Left renal cortex interstitium (tissue), 4 donors: ENCODE data around the gene ADGRD1. TPM values are rescaled to one million over a fixed set of nuclear protein-coding genes. Genes with fewer than 3 reads are reported as not detected.
"Not testable (repeated sequence)": the region's sequence is repeated elsewhere in the genome, so short reads cannot be mapped to it uniquely, and the experiment has no call there.

Experiments
- DNase-seq, 4 donors: peaks; one replicate each; pipeline ENCODE4 v3.0.0-alpha.2; 2013; ENCODE audit warnings: low read depth in 4 of 4, low spot score in 2 of 4, missing footprints in 1 of 4
- polyA plus RNA-seq, 4 donors: library from polyadenylated mRNA; unstranded; fragments of 120-200 nt; gene quantifications; one replicate each; pipeline ENCODE4 v1.2.1, GENCODE V29; 2013; ENCODE audit not compliant: insufficient read length in 4 of 4

ADGRD1 gene
- polyA plus RNA-seq, 4 donors, result 13.3 to 17.5 (median 14.2) TPM

- DNase-seq, result no peak
These were observed 16.6 kb upstream of the ADGRD1 start for GRCh38 chr12:130937063-130937462.

GRCh38 chr12:130937546-130937945 is 16.2 kb upstream of the ADGRD1 start:
- not testable (repeated sequence) for DNase-seq

- no peak for DNase-seq
These were observed 15.5 kb upstream of the ADGRD1 start for GRCh38 chr12:130938186-130938585.

DNA sequence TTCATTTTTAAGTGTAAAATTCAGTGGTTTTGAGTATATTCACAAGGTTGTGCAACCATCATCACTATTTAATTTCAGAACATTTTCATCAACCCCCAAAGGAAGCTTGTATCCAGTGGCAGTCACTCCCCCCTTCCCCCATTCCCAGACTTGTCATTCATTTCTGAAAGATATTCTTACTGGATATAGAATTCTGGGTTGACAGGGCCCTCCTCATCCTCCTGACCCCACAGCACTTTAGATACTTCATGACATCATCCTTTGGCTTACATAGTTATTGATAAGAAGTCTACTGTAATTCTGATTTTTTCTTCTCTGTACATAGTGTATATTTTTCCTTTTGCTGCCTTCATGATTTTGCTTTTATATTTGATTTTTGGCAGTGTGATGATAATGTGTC is 8.8 kb upstream of the ADGRD1 start:
- DNase-seq, result no peak

DNA sequence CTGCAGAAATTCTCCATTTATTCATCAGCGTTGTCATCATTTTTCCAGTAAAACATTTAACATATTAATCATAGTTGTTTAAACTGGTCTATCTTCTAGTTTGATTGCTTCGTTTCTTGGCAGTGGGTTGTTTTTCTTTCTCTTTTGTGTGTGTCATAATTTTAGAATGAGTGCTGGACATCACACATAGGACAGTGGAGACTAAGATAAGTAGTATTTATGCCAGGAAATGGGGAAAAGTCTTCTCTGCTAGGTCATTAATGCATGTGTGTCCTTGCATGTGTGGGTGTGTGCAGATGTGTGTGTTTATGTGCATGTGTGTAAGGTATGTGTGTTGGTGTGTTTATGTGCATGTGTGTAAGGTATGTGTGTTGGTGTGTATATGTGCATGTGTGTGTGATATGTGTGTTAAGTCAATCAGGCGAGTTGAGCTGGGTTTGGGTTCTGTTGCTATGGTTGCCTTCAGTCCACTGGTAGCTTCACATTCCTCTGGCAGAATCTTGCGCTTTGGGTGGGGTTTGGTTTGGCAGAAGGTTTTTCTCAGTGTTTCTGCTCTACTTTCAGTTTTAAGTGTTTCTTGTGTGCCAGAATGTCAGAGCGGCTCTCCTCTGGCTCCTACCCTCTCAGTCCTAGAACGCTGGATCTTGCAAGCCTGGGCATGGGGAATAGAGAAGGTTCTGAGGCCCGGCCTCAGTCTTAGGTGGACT is 7.8 kb upstream of the ADGRD1 start:
- DNase-seq, result no peak

DNA sequence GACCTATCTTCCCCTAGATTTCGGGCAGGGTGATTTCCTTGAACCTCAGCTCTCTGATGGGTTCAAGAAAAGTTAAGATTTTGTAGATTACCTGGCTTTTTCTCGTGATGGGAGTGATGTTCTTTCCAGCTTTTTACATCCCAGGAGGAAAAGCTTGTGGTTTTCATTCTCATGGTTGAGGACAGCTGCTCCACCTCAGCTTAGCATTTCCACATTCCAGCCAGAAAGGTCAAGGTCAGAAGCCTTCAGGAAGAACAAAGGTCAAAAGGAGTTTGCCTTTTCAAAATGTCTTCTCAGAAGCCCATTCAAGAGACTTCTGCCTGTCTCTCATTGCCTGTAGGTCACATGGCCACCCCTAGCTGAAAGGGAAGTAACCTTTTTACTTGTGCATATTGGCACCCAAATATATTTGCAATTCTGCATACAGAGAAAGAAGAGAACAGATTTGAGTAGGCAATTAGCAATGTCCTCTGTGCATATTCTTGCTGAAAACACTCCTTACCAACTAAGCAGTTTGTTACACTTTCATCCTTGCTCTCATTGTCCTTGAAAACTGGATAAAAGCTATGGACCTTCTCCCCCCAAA is 6.6 kb upstream of the ADGRD1 start:
- no peak for DNase-seq

- no peak for DNase-seq
These were observed 5.6 kb upstream of the ADGRD1 start for GRCh38 chr12:130948136-130948535.

DNA sequence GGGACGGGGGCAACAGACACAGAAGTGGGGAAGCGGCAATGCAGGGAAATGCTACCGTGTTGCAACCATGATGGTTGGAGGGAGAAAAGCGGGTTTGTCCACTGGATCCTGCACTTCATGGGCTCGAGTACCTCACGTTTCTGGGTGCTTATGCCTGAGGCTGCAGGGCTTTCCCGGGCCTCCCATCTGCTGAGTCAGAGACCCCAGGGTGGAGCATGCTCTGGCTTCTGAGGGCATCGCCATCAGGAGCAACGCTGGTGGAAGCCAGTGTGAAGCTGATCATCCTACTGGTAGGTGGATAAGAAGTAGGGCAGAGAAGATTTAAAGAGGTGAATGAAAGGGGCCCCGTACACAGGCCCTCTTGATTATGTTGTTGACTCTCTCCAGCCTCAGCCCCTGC is 5.0 kb upstream of the ADGRD1 start:
- DNase-seq, result no peak

- no peak for DNase-seq
These were observed 3.9 kb upstream of the ADGRD1 start for GRCh38 chr12:130949806-130950205.

DNA sequence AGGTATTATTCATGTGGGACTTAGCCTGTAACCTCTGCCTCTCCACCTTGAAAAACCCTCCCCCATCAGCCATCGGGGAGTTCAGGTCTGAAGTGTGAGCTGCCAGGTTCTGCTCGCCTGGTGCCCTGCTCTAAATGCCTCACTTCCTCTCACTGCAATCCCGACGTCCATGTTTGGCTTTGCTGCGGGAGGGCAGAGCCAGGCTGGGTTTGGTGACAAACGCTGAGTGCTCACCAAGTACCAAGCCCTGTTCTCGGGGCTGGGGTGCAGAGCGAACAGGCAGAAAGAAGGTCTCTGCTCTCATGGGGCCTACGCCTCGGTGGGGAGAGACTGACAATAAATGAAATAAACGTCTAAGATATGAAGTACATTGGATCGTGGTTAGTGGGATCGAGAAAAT is 2.1 kb upstream of the ADGRD1 start:
- DNase-seq, result no peak

GRCh38 chr12:130952171-130952954 is 1.3 kb upstream of the ADGRD1 start:
- DNase-seq, result no peak

DNA sequence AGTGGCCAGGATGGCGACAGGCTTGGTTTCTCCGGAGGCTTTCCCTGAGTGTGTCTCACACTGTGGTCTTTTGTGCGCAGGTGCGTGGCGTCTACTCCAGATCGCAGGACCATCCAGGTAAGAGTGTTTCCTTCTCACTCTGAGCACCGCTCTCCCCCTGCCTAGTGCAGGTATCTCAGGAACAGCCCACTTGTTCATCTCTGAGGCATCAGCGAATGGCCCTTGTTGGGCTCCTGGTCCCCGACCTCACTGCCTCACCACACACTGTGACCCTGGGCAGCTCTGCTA is 781 bp downstream of the ADGRD1 start:
- DNase-seq, result no peak

- DNase-seq, result no peak
These were observed 1.6 kb downstream of the ADGRD1 start for GRCh38 chr12:130955238-130955816.

DNA sequence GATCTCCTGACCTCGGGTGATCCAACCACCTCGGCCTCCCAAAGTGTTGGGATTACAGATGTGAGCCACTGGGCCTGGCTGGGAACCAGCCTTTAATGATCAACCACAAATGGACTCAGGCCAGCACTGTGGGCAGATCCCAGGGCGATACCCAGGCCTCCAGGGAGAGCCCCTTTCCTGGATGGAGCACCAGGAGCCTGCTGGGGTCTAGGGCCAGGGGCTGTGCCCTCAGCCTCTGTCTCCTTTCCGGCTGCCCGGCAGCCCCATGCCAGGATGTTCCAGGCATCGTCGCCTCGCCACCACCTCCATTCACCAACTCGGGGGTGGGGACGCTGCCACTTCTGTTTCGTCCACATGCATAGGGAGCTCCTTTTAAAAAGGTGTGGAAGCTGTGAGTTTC is 2.3 kb downstream of the ADGRD1 start:
- no peak for DNase-seq

- no peak for DNase-seq
These were observed 3.0 kb downstream of the ADGRD1 start for GRCh38 chr12:130956456-130957303.

- DNase-seq, result no peak
These were observed 3.6 kb downstream of the ADGRD1 start for GRCh38 chr12:130957304-130957621.

DNA sequence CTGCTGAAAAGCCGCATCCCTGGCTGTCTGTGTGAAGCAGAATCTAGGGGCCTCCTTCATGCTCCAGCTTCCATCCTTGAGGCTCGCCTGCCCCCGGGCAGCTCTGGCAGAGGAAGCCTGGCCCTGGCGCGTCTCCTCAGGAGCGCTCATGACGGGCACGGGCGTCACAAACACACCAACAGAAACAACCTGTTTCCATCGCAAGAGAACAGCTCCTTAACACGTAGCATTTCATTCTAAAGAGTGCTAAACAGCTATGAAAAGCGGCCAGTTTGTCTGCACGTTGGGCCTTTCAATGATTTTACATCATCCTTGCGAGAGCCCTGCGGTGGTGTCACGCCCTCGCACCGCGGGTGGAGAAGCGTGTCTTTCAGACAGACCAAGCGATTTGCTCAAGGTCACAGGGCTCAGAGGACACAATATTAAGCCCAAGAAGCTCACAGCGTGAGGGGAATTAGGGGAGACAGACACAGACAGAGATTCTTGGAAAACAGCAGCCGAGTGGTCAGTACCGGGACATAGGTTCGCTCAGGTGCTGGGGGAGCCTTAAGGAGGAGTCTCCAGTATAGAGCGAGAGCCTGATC is 4.9 kb downstream of the ADGRD1 start:
- DNase-seq, result no peak

GRCh38 chr12:130959632-130960031 is 5.9 kb downstream of the ADGRD1 start:
- no peak for DNase-seq

DNA sequence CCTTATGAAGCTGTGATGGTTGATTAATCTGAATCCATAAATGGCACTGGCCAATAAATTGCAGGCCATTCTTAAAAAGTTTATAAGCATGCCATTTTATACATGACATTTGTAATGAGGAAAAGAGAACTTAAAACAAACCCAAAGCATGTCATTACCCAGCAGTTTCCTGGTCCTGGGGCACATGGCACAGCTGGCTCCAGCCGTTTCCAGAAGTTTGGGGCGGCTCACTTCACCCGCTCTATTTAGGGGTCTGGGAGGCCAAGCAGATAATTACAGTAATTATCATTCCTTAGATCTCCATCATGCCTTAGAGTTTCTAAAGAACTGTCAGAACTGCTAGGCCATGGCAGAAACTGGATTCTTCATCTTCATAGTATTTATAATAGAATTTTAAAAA is 6.4 kb downstream of the ADGRD1 start:
- no peak for DNase-seq

GRCh38 chr12:130960787-130961186 is 7.1 kb downstream of the ADGRD1 start:
- no peak for DNase-seq
